NB4 (cell line): ENCODE results near the gene ART1.

Source experiments
- CTCF ChIP-seq: IDR thresholded peaks from one replicate; pipeline ENCODE4 v1.5.1; 2012; ENCODE audit warnings: low read depth, low read length
- MAX ChIP-seq: IDR thresholded peaks from 2 replicates; pipeline ENCODE4 v1.6.1; 2011; ENCODE audit warnings: low read depth, low read length
- MYC ChIP-seq: IDR thresholded peaks from 2 replicates; pipeline ENCODE4 v1.6.1; 2011; ENCODE audit warnings: low read depth, low read length
- POLR2A ChIP-seq: IDR thresholded peaks from 2 replicates; pipeline ENCODE4 v1.6.1; 2011; ENCODE audit warnings: mild to moderate bottlenecking; ENCODE audit not compliant: insufficient read length; ENCODE audit errors: extremely low read depth

GRCh38 chr11:3683039-3683438 lies 38.1 kb downstream of the ART1 start:
- TF ChIP-seq MAX (no peak), CTCF (no peak), POLR2A (no peak), MYC (no peak)
